NB4 (cell line): Measurements from ENCODE around the gene ADAMTS6.

Source experiments
- DNase-seq: peaks from one replicate; pipeline ENCODE4 v3.0.0; 2010; ENCODE audit warnings: low read depth
- H3K4me3 ChIP-seq: one replicate; pipeline ENCODE4 v1.5.1; 2011; ENCODE audit warnings: mild to moderate bottlenecking, low read depth, low read length, moderate library complexity
- MYC ChIP-seq: IDR thresholded peaks from 2 replicates; pipeline ENCODE4 v1.6.1; 2011; ENCODE audit warnings: low read depth, low read length
- POLR2A ChIP-seq: IDR thresholded peaks from 2 replicates; pipeline ENCODE4 v1.6.1; 2011; ENCODE audit warnings: mild to moderate bottlenecking; ENCODE audit not compliant: insufficient read length; ENCODE audit errors: extremely low read depth
- TF ChIP-seq, protein P1 (sequence below): IDR thresholded peaks from 2 replicates; pipeline ENCODE4 v1.6.1; 2011; ENCODE audit warnings: low read depth, low read length
- TF ChIP-seq, protein P2 (sequence below): IDR thresholded peaks from one replicate; pipeline ENCODE4 v1.5.1; 2012; ENCODE audit warnings: low read depth, low read length

Gene ADAMTS6

DNA sequence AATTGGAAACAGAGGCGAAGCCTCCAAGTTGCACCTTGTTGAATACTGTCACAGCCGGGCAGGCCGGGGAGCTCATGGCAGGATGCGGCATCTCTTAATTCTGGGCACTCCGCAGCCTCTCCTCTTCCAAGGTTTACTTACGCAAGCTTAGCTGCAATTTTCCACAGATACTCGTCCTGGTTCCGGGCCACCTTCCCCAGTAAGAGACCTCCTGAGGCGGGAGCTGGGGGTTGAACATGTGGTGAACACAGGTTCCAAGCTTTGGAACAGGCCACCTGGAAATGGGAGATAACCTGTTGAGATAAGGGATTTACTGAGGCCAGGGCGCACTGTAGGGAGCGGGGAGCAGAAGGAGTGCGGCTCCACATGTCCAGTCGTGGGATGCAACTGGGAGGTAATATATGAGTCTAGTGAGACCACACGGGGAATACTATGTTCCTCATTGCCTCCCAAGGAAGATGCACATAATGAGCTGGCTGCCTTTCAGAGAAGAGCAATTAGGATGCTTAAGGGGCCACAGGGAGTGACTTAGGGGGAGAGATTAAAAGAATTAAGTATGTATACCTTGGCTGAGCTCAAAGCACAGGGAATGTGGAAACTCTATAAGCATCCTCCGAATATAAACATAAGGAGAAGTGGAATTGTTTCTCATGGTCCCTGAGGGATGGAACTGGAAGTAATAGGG lies 377.8 kb downstream of the ADAMTS6 start:
- DNase-seq, result no peak
- peak overlapping the region; percentile 49 for H3K4me3 ChIP-seq

DNA sequence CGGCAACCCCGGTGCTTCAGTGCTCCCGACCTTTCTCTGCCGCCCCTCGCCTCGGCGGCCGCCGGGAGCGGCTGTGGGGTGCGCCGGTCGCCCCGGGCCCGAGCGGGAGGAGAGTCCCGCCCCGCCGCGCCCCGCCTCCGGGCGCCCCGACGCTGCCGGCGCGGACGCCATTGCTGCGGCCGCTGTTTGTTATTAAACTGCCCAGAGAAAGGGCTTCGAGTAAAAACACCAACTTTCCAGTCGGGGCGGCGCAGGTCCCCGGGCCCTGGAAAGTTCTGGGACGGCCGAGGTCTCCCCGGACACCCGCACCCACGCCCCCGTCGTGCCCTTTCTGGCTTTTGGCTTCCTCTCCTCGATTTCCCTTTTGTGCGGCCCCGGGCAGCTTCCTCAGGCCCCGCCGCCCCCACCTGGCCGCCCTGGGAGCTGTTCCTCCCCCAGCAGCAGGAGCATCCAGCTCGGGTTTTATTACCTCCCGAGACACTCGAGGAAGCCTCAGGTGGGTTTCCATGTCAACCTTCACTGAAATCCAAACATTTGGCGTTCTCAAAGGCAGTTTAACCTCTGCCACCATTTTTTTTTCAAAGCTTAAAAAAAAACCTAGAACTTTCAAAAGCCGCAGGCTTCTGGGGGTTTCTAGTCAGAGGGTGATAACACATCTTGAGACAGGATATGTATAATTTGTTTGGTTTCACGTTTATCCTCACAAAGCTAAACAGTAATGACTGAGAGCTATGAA lies 378.6 kb downstream of the ADAMTS6 start:
- DNase-seq, result peak; percentile 43
- H3K4me3 ChIP-seq, result peak overlapping the region; percentile 49
- no peak for TF ChIP-seq POLR2A
- no peak for TF ChIP-seq MYC
- TF ChIP-seq, protein P1, sequence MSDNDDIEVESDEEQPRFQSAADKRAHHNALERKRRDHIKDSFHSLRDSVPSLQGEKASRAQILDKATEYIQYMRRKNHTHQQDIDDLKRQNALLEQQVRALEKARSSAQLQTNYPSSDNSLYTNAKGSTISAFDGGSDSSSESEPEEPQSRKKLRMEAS, result no peak
- TF ChIP-seq, protein P2, sequence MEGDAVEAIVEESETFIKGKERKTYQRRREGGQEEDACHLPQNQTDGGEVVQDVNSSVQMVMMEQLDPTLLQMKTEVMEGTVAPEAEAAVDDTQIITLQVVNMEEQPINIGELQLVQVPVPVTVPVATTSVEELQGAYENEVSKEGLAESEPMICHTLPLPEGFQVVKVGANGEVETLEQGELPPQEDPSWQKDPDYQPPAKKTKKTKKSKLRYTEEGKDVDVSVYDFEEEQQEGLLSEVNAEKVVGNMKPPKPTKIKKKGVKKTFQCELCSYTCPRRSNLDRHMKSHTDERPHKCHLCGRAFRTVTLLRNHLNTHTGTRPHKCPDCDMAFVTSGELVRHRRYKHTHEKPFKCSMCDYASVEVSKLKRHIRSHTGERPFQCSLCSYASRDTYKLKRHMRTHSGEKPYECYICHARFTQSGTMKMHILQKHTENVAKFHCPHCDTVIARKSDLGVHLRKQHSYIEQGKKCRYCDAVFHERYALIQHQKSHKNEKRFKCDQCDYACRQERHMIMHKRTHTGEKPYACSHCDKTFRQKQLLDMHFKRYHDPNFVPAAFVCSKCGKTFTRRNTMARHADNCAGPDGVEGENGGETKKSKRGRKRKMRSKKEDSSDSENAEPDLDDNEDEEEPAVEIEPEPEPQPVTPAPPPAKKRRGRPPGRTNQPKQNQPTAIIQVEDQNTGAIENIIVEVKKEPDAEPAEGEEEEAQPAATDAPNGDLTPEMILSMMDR, result no peak

More for the DNA sequence above, 377.8 kb downstream of the ADAMTS6 start:
- TF ChIP-seq, protein P2, result no peak
- TF ChIP-seq, protein P1, result no peak
- TF ChIP-seq MYC (no peak), POLR2A (no peak)

DNA sequence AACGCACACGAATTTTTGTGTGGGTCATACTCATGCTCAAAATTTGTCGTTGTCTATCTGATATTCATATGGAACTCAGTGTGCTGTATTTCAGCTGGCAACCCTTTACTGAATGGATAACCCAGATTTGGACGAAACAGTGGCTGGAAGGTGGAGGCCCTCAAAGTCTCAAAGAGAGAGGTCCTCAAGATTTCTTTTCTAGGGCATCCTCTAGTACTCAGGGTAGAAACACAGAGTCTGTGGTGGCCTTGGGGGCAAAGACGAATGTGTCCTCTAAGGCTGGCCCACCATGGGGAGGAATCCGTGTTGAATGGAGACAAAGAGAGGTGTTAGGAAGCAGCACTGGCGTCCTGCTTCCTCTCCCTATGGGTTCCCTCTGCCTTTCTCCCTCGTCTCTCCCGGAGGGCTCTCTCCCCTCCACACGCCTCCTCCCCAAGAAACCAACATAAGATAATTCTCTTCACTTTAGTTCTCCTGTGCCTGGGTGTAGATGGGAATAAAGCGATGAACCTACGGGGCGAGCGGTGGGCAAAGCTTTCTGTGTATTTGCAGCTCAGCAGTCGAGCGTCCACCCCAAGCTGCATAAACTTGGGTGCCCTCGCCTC lies 379.2 kb downstream of the ADAMTS6 start:
- no peak overlapping the region for H3K4me3 ChIP-seq
- no peak for DNase-seq
- TF ChIP-seq, protein P2, result no peak
- TF ChIP-seq, protein P1, result no peak
- TF ChIP-seq MYC, result no peak
- no peak for TF ChIP-seq POLR2A

DNA sequence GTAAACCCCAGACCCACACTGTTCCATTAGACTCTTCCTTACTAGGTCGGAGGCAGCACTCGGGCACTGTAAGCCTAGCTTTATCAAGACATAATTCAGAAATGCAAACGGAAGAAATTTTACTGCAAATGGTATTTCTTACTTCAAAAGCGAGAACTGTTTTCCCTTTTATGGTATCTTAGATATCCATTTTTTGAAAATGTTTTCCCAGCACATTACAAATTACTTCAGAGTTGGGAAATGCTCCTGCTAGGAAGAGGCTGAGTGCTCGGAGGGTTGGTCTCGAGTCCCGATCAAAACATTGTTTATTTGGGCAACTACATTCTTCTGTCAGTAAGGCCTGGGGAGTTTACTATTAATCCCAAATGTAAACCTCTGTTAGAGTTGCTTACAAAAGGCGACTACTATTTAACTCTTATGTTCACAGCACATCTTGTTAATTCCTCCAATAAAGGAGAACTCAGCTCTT lies 380.1 kb downstream of the ADAMTS6 start:
- DNase-seq, result no peak
- no peak overlapping the region for H3K4me3 ChIP-seq
- TF ChIP-seq MYC, result no peak
- TF ChIP-seq, protein P1, result no peak
- TF ChIP-seq POLR2A, result no peak
- TF ChIP-seq, protein P2, result no peak

DNA sequence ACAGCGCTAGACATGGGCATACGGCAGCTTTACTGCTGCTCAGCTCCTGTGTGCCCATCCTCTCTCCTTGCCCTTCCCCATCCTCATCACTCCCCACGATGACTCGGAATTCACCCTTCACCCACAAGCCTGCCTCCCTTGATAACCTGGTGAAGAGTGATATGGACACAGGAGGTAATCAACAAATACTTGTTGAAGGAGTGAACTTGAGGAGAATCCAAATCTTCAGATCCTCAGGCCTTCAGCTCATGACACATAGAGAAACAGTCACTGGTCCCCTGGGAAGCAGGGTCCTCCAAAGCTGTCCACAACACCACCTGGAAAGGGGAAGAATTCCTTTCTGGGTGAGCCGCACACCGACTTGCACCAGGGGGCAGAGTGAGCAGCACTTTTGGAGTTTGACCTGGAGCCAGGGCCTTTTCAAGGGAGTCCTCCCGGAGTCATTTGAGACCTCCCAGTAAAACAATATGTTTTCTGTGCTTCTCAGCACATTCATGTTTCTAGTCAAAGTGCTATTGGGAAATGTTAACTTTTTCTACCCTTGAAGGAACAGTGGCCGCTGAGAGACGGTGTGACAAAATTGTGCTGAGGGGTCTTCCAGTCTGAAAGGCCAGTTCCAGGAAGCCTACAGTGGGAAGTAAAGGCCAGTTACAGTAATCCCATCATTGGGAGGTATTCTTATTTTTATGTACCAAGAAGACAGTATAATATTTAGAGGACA lies 380.6 kb downstream of the ADAMTS6 start:
- DNase-seq, result peak; percentile 48
- H3K4me3 ChIP-seq, result no peak overlapping the region
- TF ChIP-seq MYC, result no peak
- TF ChIP-seq, protein P1, result no peak
- TF ChIP-seq, protein P2, result peak; percentile 42
- no peak for TF ChIP-seq POLR2A
